ENCODE measurements around the gene MYL11.

The MYL11 gene

GRCh38 chr16:30354423-30355143, 20.0 kb upstream of the MYL11 start:
- DNase-seq: no peak

GRCh38 chr16:30355144-30355953, 19.3 kb upstream of the MYL11 start, which contains the start of gene CD2BP2:
TSS of gene CD2BP2 (minus strand) at chr16:30355308. CDS start at chr16:30354681, 627 bp downstream.
- DNase-seq: peak; percentile 100

- DNase-seq: no peak
Measured at GRCh38 chr16:30355954-30356308, 18.7 kb upstream of the MYL11 start.

- DNase-seq: peak; percentile 72
Measured at GRCh38 chr16:30356401-30357084, 18.1 kb upstream of the MYL11 start.

- DNase-seq: no peak
Measured at GRCh38 chr16:30357085-30357714, 17.4 kb upstream of the MYL11 start.

- DNase-seq: no peak
Measured at GRCh38 chr16:30357715-30358576, 16.7 kb upstream of the MYL11 start.

GRCh38 chr16:30358577-30358936, 16.0 kb upstream of the MYL11 start:
- DNase-seq: no peak

- DNase-seq: no peak
Measured at GRCh38 chr16:30358990-30359870, 15.4 kb upstream of the MYL11 start.

GRCh38 chr16:30359871-30360170, 14.8 kb upstream of the MYL11 start:
- no peak for DNase-seq

GRCh38 chr16:30361180-30361579, 13.4 kb upstream of the MYL11 start:
- DNase-seq: no peak

- DNase-seq: no peak
Measured at GRCh38 chr16:30365200-30365599, 9.4 kb upstream of the MYL11 start.

- DNase-seq: no peak
Measured at GRCh38 chr16:30366511-30366910, 8.1 kb upstream of the MYL11 start.

GRCh38 chr16:30367349-30368009, 7.1 kb upstream of the MYL11 start:
- no peak for DNase-seq

- no peak for DNase-seq
Measured at GRCh38 chr16:30368122-30368791, 6.3 kb upstream of the MYL11 start.

- no peak for DNase-seq
Measured at GRCh38 chr16:30368792-30369090, 5.9 kb upstream of the MYL11 start.

- peak; percentile 41 for DNase-seq
Measured at GRCh38 chr16:30369091-30369937, 5.3 kb upstream of the MYL11 start.

GRCh38 chr16:30369938-30370455, 4.6 kb upstream of the MYL11 start:
- no peak for DNase-seq

- DNase-seq: peak; percentile 100
Measured at GRCh38 chr16:30370456-30371247, 4.0 kb upstream of the MYL11 start, which contains the start of gene TBC1D10B. TSS of gene TBC1D10B (minus strand) at chr16:30370494. CDS start at chr16:30370183, 311 bp downstream.

All from RPMI8226 (cell line).